ENCODE measurements around the gene ALAD.

- TF ChIP-seq CTCF (IDR thresholded peaks at IDR 0.05; ENCODE audit: low read depth, low read length, poor library complexity, severe bottlenecking) (no peak), EZH2phosphoT487 (IDR thresholded peaks at IDR 0.05; ENCODE audit: borderline replicate concordance, low read length) (no peak)
Measured at GRCh38 chr9:113352006-113352405, 49.1 kb downstream of the ALAD start.

Measured in DOHH2 (cell line).